KMS-11 (cell line): Measurements from ENCODE around the gene APOBEC4.

ENCODE experiments used
- H2AFZ ChIP-seq: fragments of 200-600 bp; sonication (generic); 2 replicates; pipeline ENCODE4 v1.6.1; 2016; ENCODE audit warnings: antibody characterized with exemption, mixed run types, low read depth
- H3K27ac ChIP-seq: fragments of 200-600 bp; sonication (generic); 2 replicates; pipeline ENCODE4 v1.6.1; 2016; ENCODE audit warnings: mild to moderate bottlenecking, mixed run types
- H3K27me3 ChIP-seq: fragments of 200-600 bp; sonication (generic); 2 replicates; pipeline ENCODE4 v1.6.1; 2017; ENCODE audit warnings: mild to moderate bottlenecking, low read depth, mixed run types, moderate library complexity; ENCODE audit not compliant: insufficient read depth
- H3K36me3 ChIP-seq: fragments of 200-600 bp; sonication (generic); 2 replicates; pipeline ENCODE4 v1.6.1; 2017; ENCODE audit warnings: mild to moderate bottlenecking, mixed run types; ENCODE audit not compliant: insufficient read depth
- H3K4me1 ChIP-seq: fragments of 200-600 bp; sonication (generic); 2 replicates; pipeline ENCODE4 v1.6.1; 2016; ENCODE audit warnings: mild to moderate bottlenecking, low read depth, mixed run types; ENCODE audit not compliant: poor library complexity, severe bottlenecking
- H3K4me2 ChIP-seq: fragments of 200-600 bp; sonication (generic); 2 replicates; pipeline ENCODE4 v1.7.0; 2016; ENCODE audit warnings: mild to moderate bottlenecking, mixed run types
- H3K4me3 ChIP-seq: fragments of 200-600 bp; sonication (generic); IDR thresholded peaks from 2 replicates; pipeline ENCODE4 v1.6.1; 2017; ENCODE audit warnings: low read depth, low read length, mixed read lengths; ENCODE audit not compliant: insufficient read depth
- H3K79me2 ChIP-seq: fragments of 200-600 bp; sonication (generic); 2 replicates; pipeline ENCODE4 v1.6.1; 2016; ENCODE audit warnings: low read depth, mixed run types; ENCODE audit not compliant: insufficient read depth
- H3K9ac ChIP-seq: fragments of 200-600 bp; sonication (generic); 2 replicates; pipeline ENCODE4 v1.6.1; 2016; ENCODE audit warnings: mild to moderate bottlenecking, mixed run types
- H4K20me1 ChIP-seq: fragments of 200-600 bp; sonication (generic); 2 replicates; pipeline ENCODE4 v1.6.1; 2016; ENCODE audit warnings: mild to moderate bottlenecking, mixed run types; ENCODE audit not compliant: insufficient read depth
- TF ChIP-seq, protein P1 (sequence below): fragments of 200-600 bp; sonication (generic); conservative IDR thresholded peaks from 2 replicates; pipeline ENCODE4 v1.6.1; 2017; ENCODE audit warnings: low read depth, mild to moderate bottlenecking, antibody characterized with exemption, low read length, moderate library complexity, mixed read lengths

APOBEC4 gene

GRCh38 chr1:183675883-183676585 is 22.9 kb upstream of the APOBEC4 start:
- TF ChIP-seq, protein P1, sequence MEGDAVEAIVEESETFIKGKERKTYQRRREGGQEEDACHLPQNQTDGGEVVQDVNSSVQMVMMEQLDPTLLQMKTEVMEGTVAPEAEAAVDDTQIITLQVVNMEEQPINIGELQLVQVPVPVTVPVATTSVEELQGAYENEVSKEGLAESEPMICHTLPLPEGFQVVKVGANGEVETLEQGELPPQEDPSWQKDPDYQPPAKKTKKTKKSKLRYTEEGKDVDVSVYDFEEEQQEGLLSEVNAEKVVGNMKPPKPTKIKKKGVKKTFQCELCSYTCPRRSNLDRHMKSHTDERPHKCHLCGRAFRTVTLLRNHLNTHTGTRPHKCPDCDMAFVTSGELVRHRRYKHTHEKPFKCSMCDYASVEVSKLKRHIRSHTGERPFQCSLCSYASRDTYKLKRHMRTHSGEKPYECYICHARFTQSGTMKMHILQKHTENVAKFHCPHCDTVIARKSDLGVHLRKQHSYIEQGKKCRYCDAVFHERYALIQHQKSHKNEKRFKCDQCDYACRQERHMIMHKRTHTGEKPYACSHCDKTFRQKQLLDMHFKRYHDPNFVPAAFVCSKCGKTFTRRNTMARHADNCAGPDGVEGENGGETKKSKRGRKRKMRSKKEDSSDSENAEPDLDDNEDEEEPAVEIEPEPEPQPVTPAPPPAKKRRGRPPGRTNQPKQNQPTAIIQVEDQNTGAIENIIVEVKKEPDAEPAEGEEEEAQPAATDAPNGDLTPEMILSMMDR: no peak
- Histone ChIP-seq H2AFZ (no peak overlapping the region), H3K9ac (no peak overlapping the region), H3K79me2 (no peaks in the 10 kb centered on the region), H3K27me3 (no peaks in the 10 kb centered on the region), H3K27ac (no peak overlapping the region), H3K4me3 (no peak overlapping the region), H3K4me1 (no peaks in the 10 kb centered on the region), H3K4me2 (no peak overlapping the region), H3K36me3 (no peaks in the 10 kb centered on the region), H4K20me1 (no peaks in the 10 kb centered on the region)

DNA sequence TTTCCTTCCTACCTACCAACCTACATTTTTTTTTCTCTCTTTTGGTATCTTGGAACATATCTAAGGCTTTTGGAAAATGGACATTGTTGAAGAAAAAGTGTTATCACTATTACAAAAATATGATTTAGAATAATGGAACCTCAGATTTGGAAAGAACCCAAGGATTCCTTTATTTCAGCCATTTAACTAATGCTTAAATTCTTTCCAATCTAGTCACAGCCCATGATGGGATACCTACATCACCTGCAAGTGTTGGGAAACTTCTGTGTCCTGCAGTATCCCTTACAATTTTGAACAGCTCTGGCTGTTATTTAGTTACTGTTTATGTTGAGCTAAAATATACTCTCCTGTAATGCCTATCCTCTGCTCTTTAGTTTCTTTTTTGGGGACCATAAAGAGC is 22.3 kb upstream of the APOBEC4 start:
- Histone ChIP-seq H3K4me1 (no peaks in the 10 kb centered on the region), H3K4me3 (no peak overlapping the region), H2AFZ (no peak overlapping the region), H4K20me1 (no peaks in the 10 kb centered on the region), H3K9ac (no peak overlapping the region), H3K36me3 (no peaks in the 10 kb centered on the region), H3K79me2 (no peaks in the 10 kb centered on the region), H3K27me3 (no peaks in the 10 kb centered on the region), H3K4me2 (no peak overlapping the region), H3K27ac (no peak overlapping the region)
- TF ChIP-seq, protein P1: no peak

DNA sequence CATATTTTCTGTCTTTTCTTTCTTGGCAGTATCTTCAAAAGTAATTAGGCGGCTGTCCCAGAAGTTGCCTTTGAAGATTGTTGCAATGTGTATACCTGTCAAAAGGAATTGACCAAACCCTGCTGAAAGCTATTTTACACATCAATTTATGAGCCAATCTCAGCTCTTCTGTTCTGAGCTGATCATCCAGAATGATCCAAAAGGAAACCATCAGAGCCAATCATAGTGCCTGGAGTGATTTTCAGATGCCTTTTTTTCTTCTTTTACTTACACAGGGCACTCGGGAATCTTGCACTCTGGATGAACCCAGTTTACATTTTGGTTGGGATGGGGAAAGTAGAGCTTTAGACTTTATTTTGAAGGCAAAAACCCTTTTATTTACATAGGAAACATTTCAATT is 21.8 kb upstream of the APOBEC4 start:
- Histone ChIP-seq H3K79me2 (no peaks in the 10 kb centered on the region), H2AFZ (no peak overlapping the region), H3K9ac (no peak overlapping the region), H3K4me1 (no peaks in the 10 kb centered on the region), H3K36me3 (no peaks in the 10 kb centered on the region), H3K27me3 (no peaks in the 10 kb centered on the region), H4K20me1 (no peaks in the 10 kb centered on the region), H3K27ac (no peak overlapping the region), H3K4me3 (no peak overlapping the region), H3K4me2 (no peak overlapping the region)
- TF ChIP-seq, protein P1: no peak

DNA sequence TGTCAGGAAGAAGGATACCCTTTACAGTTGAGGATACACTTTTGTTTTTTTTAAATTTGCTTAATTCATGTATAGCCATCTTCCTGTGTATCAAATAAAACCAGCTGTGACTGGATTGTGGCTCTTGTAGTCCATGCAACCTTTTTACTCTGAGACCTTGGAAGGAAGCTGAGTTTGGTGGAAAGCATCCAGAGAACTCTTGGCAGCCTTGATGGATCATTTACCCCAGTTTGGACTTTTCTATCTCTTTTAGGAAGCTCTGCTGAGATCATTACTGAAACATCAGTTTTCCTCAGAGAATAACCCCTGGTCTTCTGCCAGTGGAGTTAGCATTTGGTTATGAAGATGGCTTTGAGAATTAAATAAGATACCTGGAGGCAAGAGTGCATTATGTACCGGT is 21.2 kb upstream of the APOBEC4 start:
- H2AFZ ChIP-seq: no peak overlapping the region
- H3K27me3 ChIP-seq: no peaks in the 10 kb centered on the region
- no peak overlapping the region for H3K27ac ChIP-seq
- TF ChIP-seq, protein P1: no peak
- no peak overlapping the region for H3K4me2 ChIP-seq
- H3K79me2 ChIP-seq: no peaks in the 10 kb centered on the region
- no peaks in the 10 kb centered on the region for H3K36me3 ChIP-seq
- H3K4me1 ChIP-seq: no peaks in the 10 kb centered on the region
- no peak overlapping the region for H3K9ac ChIP-seq
- H4K20me1 ChIP-seq: no peaks in the 10 kb centered on the region
- H3K4me3 ChIP-seq: no peak overlapping the region
